GM21423 (cell line): Measurements from ENCODE around the gene SEMA6D.

Source experiments
- ATAC-seq: cut with Tn5 transposase; IDR thresholded peaks from one replicate; pipeline ENCODE4 v1.9.1; 2021; ENCODE audit warnings: mild to moderate bottlenecking, moderate library complexity; ENCODE audit not compliant: unreplicated experiment

Gene SEMA6D

GRCh38 chr15:47819158-47819557 lies 101.9 kb downstream of the SEMA6D start:
- ATAC-seq: no peak

- no peak for ATAC-seq
These were observed 102.9 kb downstream of the SEMA6D start for GRCh38 chr15:47820057-47820746.

GRCh38 chr15:47820747-47821319 lies 103.5 kb downstream of the SEMA6D start:
- ATAC-seq: no peak

- no peak for ATAC-seq
These were observed 104.7 kb downstream of the SEMA6D start for GRCh38 chr15:47822048-47822447.
